Measurements from ENCODE around the gene WDR81. TPM values are rescaled to one million over a fixed set of nuclear protein-coding genes. Genes with fewer than 3 reads are reported as not detected.

The WDR81 gene
- total RNA-seq, result 21.4 and 27.4 TPM in 2 replicates

DNA sequence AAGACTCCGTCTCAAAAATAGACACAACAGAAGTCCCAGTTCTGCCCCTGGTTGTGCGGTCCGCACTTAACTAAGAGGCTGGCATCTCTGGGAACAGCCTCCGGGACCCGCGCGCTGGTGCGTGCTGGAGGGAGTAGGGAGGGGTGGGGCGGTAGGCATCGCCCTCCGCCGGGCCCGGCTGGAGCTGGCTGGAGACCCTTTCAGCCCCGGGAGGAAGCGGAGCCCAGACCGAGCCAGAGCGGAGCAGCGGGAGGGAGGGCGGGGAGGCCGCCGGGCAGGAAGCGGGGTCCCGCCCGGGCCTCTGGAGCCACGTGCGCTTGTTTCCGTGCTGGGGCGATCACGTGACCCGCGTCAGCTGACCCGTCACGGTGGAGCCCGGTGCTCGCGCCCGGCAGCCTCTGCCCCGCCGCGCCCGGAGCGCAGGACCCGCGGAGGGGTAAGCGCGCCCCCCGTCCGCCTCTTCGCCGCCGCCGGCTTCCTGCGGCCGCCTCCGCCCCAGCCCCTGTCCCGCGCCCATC is at the start of gene WDR81:
Gene WDR81, plus strand, starts transcription at position 354 of the 518 bp plus-strand sequence. CDS start 256 bp downstream, outside the sequence.

DNA sequence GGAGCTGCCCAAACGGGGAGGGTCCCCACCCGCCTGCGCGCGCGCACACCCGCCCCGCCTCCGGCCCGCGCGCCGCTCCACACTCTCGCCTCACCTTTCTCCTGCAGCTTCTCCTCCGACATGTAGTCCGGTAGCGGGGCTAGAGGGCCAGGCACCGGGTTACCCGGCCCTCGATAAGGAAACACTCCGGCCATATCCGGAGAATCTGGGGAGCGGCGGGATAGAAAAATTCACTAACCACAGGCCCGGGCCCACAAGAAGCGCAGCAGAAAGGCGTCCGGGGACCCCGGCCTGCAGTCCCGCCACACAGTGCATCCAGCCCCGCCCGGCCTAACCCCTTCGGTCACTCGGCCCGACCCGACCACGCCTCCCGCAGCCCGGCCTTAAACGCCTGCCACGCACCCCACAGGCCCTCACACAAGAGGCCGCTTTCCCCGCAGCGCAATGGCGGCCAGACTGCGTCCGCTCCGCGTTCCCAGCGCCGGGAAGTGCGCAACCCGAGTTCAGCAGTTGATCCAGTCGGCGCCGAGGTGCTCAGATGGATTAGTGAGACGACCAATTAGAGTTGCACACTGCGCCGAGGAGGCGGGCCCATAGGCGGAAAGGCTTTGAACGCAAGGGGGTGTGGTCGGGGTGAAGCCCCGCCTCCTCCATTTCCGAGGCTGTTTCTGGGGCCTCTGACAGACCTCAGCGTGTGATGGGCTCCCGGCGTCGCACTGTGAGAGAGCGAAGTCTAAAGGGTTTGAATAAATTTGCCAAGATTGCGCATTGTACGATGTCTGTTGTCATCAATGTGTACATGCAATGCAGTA is 39.9 kb upstream of the WDR81 start, which contains the start of gene PRPF8:
Gene PRPF8, minus strand, starts transcription at position 490 of the 812 bp plus-strand sequence. Its CDS starts 296 bp downstream, at position 194.

DNA sequence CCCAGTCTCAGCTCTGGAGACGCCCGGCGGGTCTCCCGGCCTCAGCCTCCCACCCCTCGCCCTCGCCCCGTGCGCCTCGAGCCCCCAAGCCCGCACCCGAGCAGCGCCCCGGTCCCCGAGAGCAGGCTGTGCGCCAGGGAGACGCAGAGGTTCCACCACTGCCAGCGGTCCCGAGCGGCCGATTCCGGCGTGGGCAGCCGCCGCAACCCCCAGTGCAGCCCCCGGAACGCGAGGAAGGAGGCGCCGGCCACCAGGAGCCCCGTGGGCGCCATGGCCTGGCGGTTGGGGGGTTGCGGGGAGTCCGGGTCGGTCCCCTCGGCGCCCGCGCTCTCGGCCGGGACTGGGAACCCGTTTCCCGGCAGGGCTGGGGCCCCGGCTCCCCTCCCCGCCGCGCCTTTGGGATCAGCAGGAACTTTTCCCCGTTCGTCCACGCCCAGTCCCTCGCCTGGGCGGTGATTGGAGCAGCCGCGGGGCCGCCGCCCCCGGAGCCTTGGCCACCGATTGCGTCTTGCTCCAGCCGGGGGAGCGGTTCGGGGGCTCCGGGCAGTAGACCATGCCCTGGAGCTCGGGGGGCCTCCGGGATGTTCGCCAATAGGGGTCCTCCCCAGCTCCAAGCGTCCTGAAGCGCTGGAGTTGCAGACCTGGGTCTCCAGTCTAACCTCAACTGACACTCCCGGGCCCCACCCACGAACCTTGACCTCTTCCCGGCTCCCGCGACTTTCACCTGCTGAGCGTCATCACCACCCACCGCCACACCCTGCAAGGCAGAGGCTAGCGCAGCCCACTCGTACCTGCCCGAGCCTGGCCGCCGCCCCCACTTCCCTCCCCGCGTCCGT is 14.3 kb upstream of the WDR81 start, which contains the start of gene TLCD2:
Gene TLCD2, minus strand, starts transcription at position 407 of the 836 bp plus-strand sequence. Its CDS starts 135 bp downstream, at position 272.

DNA sequence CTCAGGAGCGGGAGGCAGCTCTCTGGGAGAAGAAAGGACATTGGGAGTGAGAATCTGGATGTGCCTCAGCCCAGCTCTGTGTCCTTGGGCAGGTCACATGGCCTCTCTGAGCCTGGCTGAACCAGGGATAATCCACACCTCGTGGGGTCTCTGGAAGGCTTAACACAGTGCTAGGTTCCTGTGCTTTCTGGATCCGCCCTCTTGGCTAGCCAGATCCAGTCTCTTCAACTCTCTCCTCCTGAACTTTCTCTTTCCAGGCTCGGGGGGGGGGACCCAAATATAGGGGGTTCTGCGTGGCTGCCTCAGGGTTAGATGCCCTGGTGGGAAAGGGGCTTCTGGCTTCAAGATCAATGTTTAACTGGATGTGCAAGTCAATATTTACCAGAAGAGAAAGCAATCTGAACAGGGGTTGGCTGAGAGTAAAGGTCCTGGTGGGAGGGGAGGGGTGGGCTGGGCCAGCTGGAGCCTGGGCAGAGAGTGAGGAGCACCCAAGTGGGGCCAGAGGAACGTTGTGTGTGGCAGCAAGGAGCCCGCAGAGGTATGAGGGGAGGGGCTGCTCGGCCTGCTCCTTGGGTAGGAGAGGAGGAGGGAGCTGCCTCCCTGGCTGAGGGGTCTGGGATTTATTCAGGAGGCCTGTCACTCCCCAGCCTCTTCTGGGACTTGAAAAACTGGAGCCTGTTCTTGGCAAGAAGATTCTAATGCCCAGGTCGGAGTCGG is 18.0 kb downstream of the WDR81 start, which contains the start of gene SERPINF2:
Gene SERPINF2, plus strand, starts transcription at position 501 of the 717 bp plus-strand sequence. CDS start 2,125 bp downstream, outside the sequence.

Other genes starting within 250 kb of the WDR81 start
- 209 and 216 TPM in 2 replicates for gene MYO1C, start 232.0 kb upstream of the WDR81 start, total RNA-seq
- 34.2 and 35.7 TPM in 2 replicates for gene INPP5K, start 208.1 kb upstream of the WDR81 start, total RNA-seq
- 31.3 and 31.4 TPM in 2 replicates for gene PITPNA, start 161.9 kb upstream of the WDR81 start, total RNA-seq
- 22.5 and 23.2 TPM in 2 replicates for gene SLC43A2, start 95.9 kb upstream of the WDR81 start, total RNA-seq
- gene SCARF1, start 79.0 kb upstream of the WDR81 start, total RNA-seq, result 0.65 and 0.97 TPM in 2 replicates
- gene RILP, start 74.8 kb upstream of the WDR81 start, total RNA-seq, result 7.9 and 10.3 TPM in 2 replicates
- gene PRPF8, start 39.8 kb upstream of the WDR81 start, total RNA-seq, result 117 and 135 TPM in 2 replicates
- gene TLCD2, start 14.3 kb upstream of the WDR81 start, total RNA-seq, result 5.3 and 5.9 TPM in 2 replicates
- 0.11 and 0.13 TPM in 2 replicates for gene SERPINF2, start 18.2 kb downstream of the WDR81 start, total RNA-seq
- gene SERPINF1, start 37.4 kb downstream of the WDR81 start, total RNA-seq, result 5.1 and 16.5 TPM in 2 replicates
- gene SMYD4, start 105.2 kb downstream of the WDR81 start, total RNA-seq, result 11.2 and 11.8 TPM in 2 replicates
- gene RPA1, start 105.3 kb downstream of the WDR81 start, total RNA-seq, result 25.2 TPM in 2 replicates